Esophagus (tissue), 2 donors: ENCODE measurements around the gene PRPS1. TPM values are rescaled to one million over a fixed set of nuclear protein-coding genes. Genes with fewer than 3 reads are reported as not detected.
"Not testable (repeated sequence)": the region's sequence is repeated elsewhere in the genome, so short reads cannot be mapped to it uniquely, and the experiment has no call there.

ENCODE experiments used
- H3K27ac ChIP-seq, 2 donors: one replicate each; pipeline ENCODE4 v1.5.1; 2013; ENCODE audit warnings: low read depth in 2 of 2, mild to moderate bottlenecking in 2 of 2, inconsistent platforms in 1 of 2, low read length in 1 of 2, moderate library complexity in 1 of 2
- H3K27me3 ChIP-seq, 2 donors: one replicate each; pipeline ENCODE4 v1.6.1; 2013; ENCODE audit warnings: low read length in 2 of 2, control low read depth in 1 of 2, mild to moderate bottlenecking in 1 of 2; ENCODE audit not compliant: insufficient read depth in 2 of 2, control insufficient read depth in 1 of 2
- H3K36me3 ChIP-seq, 2 donors: one replicate each; pipeline ENCODE4 v1.6.1; 2013; ENCODE audit warnings: low read length in 1 of 2; ENCODE audit not compliant: control insufficient read depth in 2 of 2, insufficient read depth in 2 of 2
- H3K4me1 ChIP-seq, 2 donors: one replicate each; pipeline ENCODE4 v1.6.1; 2013; ENCODE audit warnings: low read length in 1 of 2; ENCODE audit not compliant: control insufficient read depth in 2 of 2, insufficient read depth in 2 of 2
- H3K4me3 ChIP-seq, 2 donors: one replicate each; pipeline ENCODE4 v1.5.1; 2013; ENCODE audit warnings: low read length in 2 of 2, mild to moderate bottlenecking in 2 of 2, low read depth in 1 of 2, moderate library complexity in 1 of 2
- H3K9me3 ChIP-seq, 2 donors: one replicate each; pipeline ENCODE4 v1.6.1; 2013; ENCODE audit warnings: mild to moderate bottlenecking in 2 of 2, low read depth in 1 of 2, low read length in 1 of 2, moderate library complexity in 1 of 2; ENCODE audit not compliant: control insufficient read depth in 2 of 2, insufficient read depth in 1 of 2
- WGBS, 2 donors: extraction: QIAGEN DNeasy Blood & Tissue Kit; methylation state at CpG; one replicate each; pipeline ENCODE4 v1.1.7; 2013; 5-methylcytosine and 5-hydroxymethylcytosine counted together
- polyA plus RNA-seq, 2 donors: library from polyadenylated mRNA; stranded (reverse); fragments of 200-250 nt; gene quantifications; one replicate each; pipeline ENCODE4 v1.2.3, GENCODE V29; 2013
- donor health status: healthy with polysubstance abuse.
- donor health status: Bipolar disorder and iron deficiency.

PRPS1 gene
- polyA plus RNA-seq, 2 donors: 2.7 to 10.2 TPM

- Histone ChIP-seq H3K4me3 (no peak overlapping the region), H3K27ac (no peak overlapping the region), H3K4me1 (no peaks in the 10 kb centered on the region), H3K27me3 (no peaks in the 10 kb centered on the region), H3K36me3 (no peaks in the 10 kb centered on the region), H3K9me3 (no peaks in the 10 kb centered on the region)
- WGBS, 2 donors: 75 to 80% methylated on average over 5 of the region's 5 CpGs
Measured at GRCh38 chrX:107658660-107659059, 30.4 kb downstream of the PRPS1 start.

DNA sequence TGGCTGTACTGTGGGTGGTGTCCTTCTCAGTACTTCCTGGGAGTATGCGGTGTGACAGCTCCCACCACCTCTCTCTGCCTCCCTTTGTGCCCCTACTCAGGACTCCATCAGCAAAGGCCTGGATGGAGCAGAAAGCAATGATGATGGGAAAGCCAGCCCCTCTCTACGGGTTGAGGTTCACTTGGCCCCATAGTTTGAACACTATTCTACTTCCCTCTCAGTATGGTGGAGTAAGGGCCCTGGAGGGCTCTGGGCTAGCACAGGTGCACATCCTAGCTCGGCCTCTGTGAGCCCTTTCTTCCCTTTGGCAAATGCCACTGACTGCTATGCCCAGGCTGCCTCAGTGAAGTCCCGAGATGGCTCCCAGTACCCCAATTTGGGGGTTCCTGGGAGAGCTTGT is 31.0 kb downstream of the PRPS1 start:
- no peaks in the 10 kb centered on the region for H3K27me3 ChIP-seq
- no peak overlapping the region for H3K27ac ChIP-seq
- no peak overlapping the region for H3K4me3 ChIP-seq
- no peaks in the 10 kb centered on the region for H3K4me1 ChIP-seq
- 42 to 59% methylated on average over 4 of the region's 4 CpGs for WGBS, 2 donors
- H3K9me3 ChIP-seq: no peaks in the 10 kb centered on the region
- H3K36me3 ChIP-seq: no peaks in the 10 kb centered on the region

- Histone ChIP-seq H3K27ac (no peak overlapping the region), H3K4me1 (no peaks in the 10 kb centered on the region)
Measured at GRCh38 chrX:107659768-107660167, 31.5 kb downstream of the PRPS1 start.

DNA sequence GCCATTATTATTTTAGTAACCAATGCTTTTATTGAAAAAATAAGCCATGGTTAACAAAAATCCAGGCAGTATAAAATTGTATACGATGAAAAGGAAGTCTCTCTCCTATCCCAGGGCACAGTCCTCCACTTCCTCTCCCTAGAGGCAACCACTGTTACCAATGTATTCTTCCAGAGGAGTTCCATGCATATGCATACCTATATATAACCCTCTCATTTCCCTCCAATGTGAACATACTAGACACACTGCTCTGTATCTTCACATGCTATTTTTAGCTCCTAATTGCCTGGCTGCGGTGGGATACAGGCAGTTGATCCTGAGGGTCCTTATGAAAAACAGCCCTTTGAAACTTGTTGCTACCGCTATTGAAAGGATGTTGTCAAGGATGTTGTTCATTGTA is 33.8 kb downstream of the PRPS1 start:
- Histone ChIP-seq H3K4me1 (no peaks in the 10 kb centered on the region), H3K36me3 (no peaks in the 10 kb centered on the region), H3K27ac (no peak overlapping the region), H3K9me3 (no peaks in the 10 kb centered on the region), H3K27me3 (no peaks in the 10 kb centered on the region), H3K4me3 (no peak overlapping the region)
- 54 to 67% methylated on average over 3 of the region's 3 CpGs for WGBS, 2 donors

More at GRCh38 chrX:107659768-107660167, 31.5 kb downstream of the PRPS1 start:
- H3K9me3 ChIP-seq: no peaks in the 10 kb centered on the region
- H3K27me3 ChIP-seq: no peaks in the 10 kb centered on the region
- WGBS, 2 donors: 76 to 85% methylated on average over 1 of the region's 1 CpG
- H3K4me3 ChIP-seq: no peak overlapping the region
- no peaks in the 10 kb centered on the region for H3K36me3 ChIP-seq

GRCh38 chrX:107662824-107663223 is 34.5 kb downstream of the PRPS1 start:
- WGBS, 2 donors: 81 to 91% methylated on average over 5 of the region's 5 CpGs
- H3K36me3 ChIP-seq: no peaks in the 10 kb centered on the region
- no peak overlapping the region for H3K4me3 ChIP-seq
- H3K27ac ChIP-seq: no peak overlapping the region
- H3K4me1 ChIP-seq: no peaks in the 10 kb centered on the region
- H3K27me3 ChIP-seq: no peaks in the 10 kb centered on the region
- no peaks in the 10 kb centered on the region for H3K9me3 ChIP-seq

DNA sequence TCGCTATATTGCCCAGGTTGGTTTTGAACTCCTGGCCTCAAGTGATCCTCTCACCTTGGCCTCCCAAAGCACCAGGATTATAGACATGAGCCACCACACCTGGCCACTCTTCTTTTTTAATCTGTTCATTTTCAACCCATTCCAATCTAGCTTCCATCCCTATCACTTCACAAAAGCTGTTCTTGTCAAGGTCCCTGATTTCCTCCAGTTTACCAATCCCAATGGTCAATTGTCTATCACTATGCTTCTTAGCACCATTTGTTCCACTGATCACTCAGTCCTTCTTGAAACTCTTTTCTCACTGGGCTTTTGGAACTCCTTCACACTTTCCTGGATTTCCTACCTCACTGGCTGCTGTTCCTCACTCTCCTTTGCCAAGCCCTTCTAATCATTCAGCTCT is 38.6 kb downstream of the PRPS1 start:
- Histone ChIP-seq H3K4me3 (no peak overlapping the region), H3K4me1 (peaks cover 0 to 2% of the 10 kb centered on the region in 2 donors), H3K36me3 (no peaks in the 10 kb centered on the region), H3K9me3 (no peaks in the 10 kb centered on the region), H3K27ac (no peak overlapping the region), H3K27me3 (no peaks in the 10 kb centered on the region)
- 95 to 100% methylated on average over 1 of the region's 1 CpG for WGBS, 2 donors

- peaks cover 0 to 2% of the 10 kb centered on the region in 2 donors for H3K4me1 ChIP-seq
- no peaks in the 10 kb centered on the region for H3K27me3 ChIP-seq
- H3K36me3 ChIP-seq: no peaks in the 10 kb centered on the region
- WGBS, 2 donors: 66 to 98% methylated on average over 1 of the region's 1 CpG
- no peak overlapping the region for H3K4me3 ChIP-seq
- no peak overlapping the region for H3K27ac ChIP-seq
- H3K9me3 ChIP-seq: no peaks in the 10 kb centered on the region
Measured at GRCh38 chrX:107667426-107667825, 39.1 kb downstream of the PRPS1 start.

- H3K27ac ChIP-seq, H3K9me3 ChIP-seq, H3K27me3 ChIP-seq, H3K36me3 ChIP-seq, H3K4me3 ChIP-seq, H3K4me1 ChIP-seq: not testable (repeated sequence)
- WGBS, 2 donors: 73 to 83% methylated on average over 5 of the region's 5 CpGs
Measured at GRCh38 chrX:107668710-107669109, 40.4 kb downstream of the PRPS1 start.

DNA sequence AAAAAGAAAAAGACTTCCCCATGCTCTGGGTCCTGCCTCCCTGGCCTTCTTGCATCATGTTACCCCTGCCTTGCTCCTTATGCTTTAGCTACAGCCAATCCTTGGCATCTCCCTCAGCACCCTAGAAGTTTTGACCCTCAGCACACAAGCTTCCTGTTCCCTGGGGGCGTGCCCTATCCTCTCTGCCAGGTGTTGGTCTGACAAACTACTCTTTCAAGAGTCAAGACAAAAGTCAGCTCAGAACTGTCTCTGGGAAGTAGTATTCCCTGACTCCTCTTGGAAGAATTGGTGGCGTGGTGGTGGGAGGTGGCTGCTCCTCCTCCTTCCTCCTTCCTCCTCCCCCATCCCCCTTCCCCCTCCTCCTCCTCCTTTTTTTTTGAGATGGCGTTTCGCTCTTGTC is 41.0 kb downstream of the PRPS1 start:
- no peaks in the 10 kb centered on the region for H3K9me3 ChIP-seq
- no peaks in the 10 kb centered on the region for H3K27me3 ChIP-seq
- peaks cover 0 to 2% of the 10 kb centered on the region in 2 donors for H3K4me1 ChIP-seq
- no peak overlapping the region for H3K27ac ChIP-seq
- no peaks in the 10 kb centered on the region for H3K36me3 ChIP-seq
- H3K4me3 ChIP-seq: no peak overlapping the region
- WGBS, 2 donors: 70 to 82% methylated on average over 4 of the region's 4 CpGs

DNA sequence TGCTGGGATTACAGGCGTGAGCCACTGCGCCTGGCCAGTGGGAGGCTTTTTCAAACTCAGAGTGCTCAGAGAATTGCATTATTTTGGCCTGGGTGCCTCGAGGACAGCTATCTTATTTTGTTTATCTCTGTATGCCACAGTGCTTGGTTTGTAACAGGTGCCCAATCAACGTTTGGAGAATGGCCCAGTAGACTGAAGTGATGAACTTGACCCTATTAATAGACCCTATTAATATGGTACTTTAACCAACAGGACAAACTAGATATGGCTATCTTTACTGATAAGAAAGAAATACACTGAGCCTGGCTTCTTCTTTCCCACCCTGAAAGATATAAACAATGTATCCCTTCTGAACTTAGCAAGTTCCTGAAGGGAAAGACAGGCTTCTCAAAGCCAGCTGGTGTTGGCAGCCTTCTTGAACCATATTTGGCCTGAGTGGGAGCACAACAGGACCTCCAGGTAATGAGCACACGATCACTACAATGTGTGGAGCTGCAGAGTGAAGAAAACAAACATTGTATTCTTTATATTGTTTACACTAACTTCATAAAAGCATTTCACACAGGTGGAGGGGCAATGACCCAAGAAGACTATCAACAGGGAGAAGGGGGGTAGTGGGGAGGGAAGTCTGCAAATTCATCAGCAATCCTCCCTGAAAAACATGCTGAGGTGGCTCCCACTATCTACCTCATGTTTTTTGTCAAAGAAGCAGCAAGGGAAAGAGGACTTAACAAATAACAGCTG is 41.7 kb downstream of the PRPS1 start:
- Histone ChIP-seq H3K27me3 (no peaks in the 10 kb centered on the region), H3K36me3 (no peaks in the 10 kb centered on the region), H3K9me3 (no peaks in the 10 kb centered on the region), H3K27ac (no peak overlapping the region), H3K4me1 (peaks cover 2 to 3% of the 10 kb centered on the region in 2 donors), H3K4me3 (no peak overlapping the region)
- 53 to 67% methylated on average over 5 of the region's 5 CpGs for WGBS, 2 donors
